Measurements from ENCODE around the gene ACLY. TPM values are rescaled to one million over a fixed set of nuclear protein-coding genes. Genes with fewer than 3 reads are reported as not detected.
A peak's percentile ranks its signal among the peaks of the same experiment; 100 is the strongest.

The ACLY gene
- total and polyA plus RNA-seq, 2 of the 13 experiments (the other 11 are each of a cell fraction or from before 2014, with no cell fraction given) = 111 to 218 TPM

GRCh38 chr17:41930009-41930832 lies 11.5 kb upstream of the ACLY start, which contains the start of gene ODAD4 (continued):
- TF ChIP-seq TCF12 (IDR thresholded peaks at IDR 0.05) (no peak), TCF12 (CRISPR knock-in tag; IDR thresholded peaks at IDR 0.05) (peak; percentile 72; the same call in 1 of the 2 replicates), CBFB (CRISPR knock-in tag; IDR thresholded peaks at IDR 0.05) (0 out of 2 replicates have a peak, but pooled peaks have one; percentile 55), SP4 (CRISPR knock-in tag; IDR thresholded peaks at IDR 0.05) (peak; percentile 36; the same call in 1 of the 2 replicates), ZNF121 (CRISPR knock-in tag; IDR thresholded peaks at IDR 0.05) (peak; percentile 63; the same call in 1 of the 2 replicates), XRCC5 (optimal IDR thresholded peaks at IDR 0.05; ENCODE audit: low read length) (peak; percentile 95), ZBTB3 (CRISPR knock-in tag; IDR thresholded peaks at IDR 0.05; ENCODE audit: borderline replicate concordance, low read depth) (peak; percentile 80; the same call in 1 of the 2 replicates), ZBTB8A (CRISPR knock-in tag; IDR thresholded peaks at IDR 0.05; ENCODE audit: borderline replicate concordance, low read depth) (peak; percentile 73; the same call in 1 of the 2 replicates), ZKSCAN5 (CRISPR knock-in tag; IDR thresholded peaks at IDR 0.05) (0 out of 2 replicates have a peak, but pooled peaks have one; percentile 67), ATF4 (CRISPR knock-in tag; IDR thresholded peaks at IDR 0.05) (peak in 1 of 2 experiments; percentile 92; a peak in 2 of 4 replicates), KLF16 (CRISPR knock-in tag; IDR thresholded peaks at IDR 0.05) (peak in 1 of 2 experiments; percentile 88; a peak in 2 of 4 replicates), ZNF280B (CRISPR knock-in tag; IDR thresholded peaks at IDR 0.05; ENCODE audit: borderline replicate concordance) (peak; percentile 76; the same call in 1 of the 2 replicates), FOXK1 (CRISPR knock-in tag; IDR thresholded peaks at IDR 0.05; ENCODE audit: borderline replicate concordance, low read depth) (no peak; the same call in none of the 2 replicates), SP5 (CRISPR knock-in tag; IDR thresholded peaks at IDR 0.05; ENCODE audit: borderline replicate concordance, low read depth) (peak; percentile 58), HOXA7 (CRISPR knock-in tag; IDR thresholded peaks at IDR 0.05) (no peak), TAF15 (IDR thresholded peaks at IDR 0.05; ENCODE audit: low read depth, low read length, poor library complexity, severe bottlenecking) (no peak), ZNF337 (CRISPR knock-in tag; IDR thresholded peaks at IDR 0.05; ENCODE audit: borderline replicate concordance, low read depth) (peak; percentile 95; the same call in 1 of the 2 replicates), ZNF317 (CRISPR knock-in tag; IDR thresholded peaks at IDR 0.05) (peak; percentile 92), ZNF720 (CRISPR knock-in tag; IDR thresholded peaks at IDR 0.05) (no peak), RERE (CRISPR knock-in tag; IDR thresholded peaks at IDR 0.05; ENCODE audit: low read depth) (0 out of 2 replicates have a peak, but pooled peaks have one; percentile 24)

All from HepG2 (cell line).